ENCODE measurements around the gene IL1B.

The IL1B gene

GRCh38 chr2:112836695-112837117, at the start of gene IL1B:
Gene IL1B, minus strand, starts transcription at chr2:112836779. Its CDS starts 550 bp downstream, at chr2:112836229.
- no peak within 1 kb of the TSS for H3K27ac ChIP-seq
- TF ChIP-seq ZFX (IDR thresholded peaks at IDR 0.05) (no peak), CTCF (conservative IDR thresholded peaks at IDR 0.05) (no peak)

GRCh38 chr2:112886291-112886690, 49.7 kb upstream of the IL1B start:
- TF ChIP-seq CTCF (conservative IDR thresholded peaks at IDR 0.05) (no peak), ZFX (IDR thresholded peaks at IDR 0.05) (no peak)
- no peak overlapping the region for H3K27ac ChIP-seq

GRCh38 chr2:112885506-112885902, 48.9 kb upstream of the IL1B start:
- H3K27ac ChIP-seq, result no peak overlapping the region
- no peak for TF ChIP-seq ZFX (IDR thresholded peaks at IDR 0.05)
- no peak for TF ChIP-seq CTCF (conservative IDR thresholded peaks at IDR 0.05)

GRCh38 chr2:112884869-112885505, 48.4 kb upstream of the IL1B start:
- no peak overlapping the region for H3K27ac ChIP-seq
- TF ChIP-seq ZFX (IDR thresholded peaks at IDR 0.05) (no peak), CTCF (conservative IDR thresholded peaks at IDR 0.05) (peak; percentile 87)

- no peak overlapping the region for H3K27ac ChIP-seq
- TF ChIP-seq CTCF (conservative IDR thresholded peaks at IDR 0.05) (no peak), ZFX (IDR thresholded peaks at IDR 0.05) (no peak)
These were observed 47.1 kb upstream of the IL1B start for GRCh38 chr2:112883669-112884068.

GRCh38 chr2:112881217-112881985, 44.8 kb upstream of the IL1B start:
- H3K27ac ChIP-seq, result no peak overlapping the region
- TF ChIP-seq ZFX (IDR thresholded peaks at IDR 0.05) (no peak), CTCF (conservative IDR thresholded peaks at IDR 0.05) (no peak)

GRCh38 chr2:112880696-112881095, 44.1 kb upstream of the IL1B start:
- TF ChIP-seq CTCF (conservative IDR thresholded peaks at IDR 0.05) (no peak), ZFX (IDR thresholded peaks at IDR 0.05) (no peak)
- no peak overlapping the region for H3K27ac ChIP-seq

Data from C4-2B (cell line).